SJSA1 (cell line): ENCODE data around the gene EPHX1. TPM values are rescaled to one million over a fixed set of nuclear protein-coding genes. Genes with fewer than 3 reads are reported as not detected.
A peak's percentile ranks its signal among the peaks of the same experiment; 100 is the strongest.

Experiments used
- DNase-seq, 2 experiments: peaks; one replicate each; pipeline ENCODE4 v3.0.0-alpha.2; 2015 to 2020; ENCODE audit warnings: low spot score in 2 of 2, low read depth in 1 of 2
- H3K27ac ChIP-seq: fragments of 250-450 bp; sonication (Bioruptor Pico); 2 replicates; pipeline ENCODE4 v1.5.1; 2020; ENCODE audit warnings: mild to moderate bottlenecking, moderate library complexity
- H3K27me3 ChIP-seq: fragments of 250-450 bp; sonication (Bioruptor Pico); replicated peaks from 2 replicates; pipeline ENCODE4 v1.5.1; 2020; ENCODE audit warnings: mild to moderate bottlenecking, moderate library complexity
- H3K36me3 ChIP-seq: fragments of 250-450 bp; sonication (Bioruptor Pico); 2 replicates; pipeline ENCODE4 v1.5.1; 2020; ENCODE audit warnings: mild to moderate bottlenecking
- H3K4me1 ChIP-seq: fragments of 250-450 bp; sonication (Bioruptor Pico); replicated peaks from 2 replicates; pipeline ENCODE4 v1.6.1; 2021; ENCODE audit warnings: mild to moderate bottlenecking
- H3K4me3 ChIP-seq: fragments of 250-450 bp; sonication (Bioruptor Pico); 2 replicates; pipeline ENCODE4 v1.5.1; 2020; ENCODE audit warnings: mild to moderate bottlenecking
- H3K9me3 ChIP-seq: fragments of 250-450 bp; sonication (Bioruptor Pico); replicated peaks from 2 replicates; pipeline ENCODE4 v1.5.1; 2020; ENCODE audit warnings: mild to moderate bottlenecking
- total RNA-seq: library from RNA; depleted of rRNA; stranded (reverse); fragments of >200 nt; shearing (Covaris generic); gene quantifications from 2 replicates; pipeline ENCODE4 v1.2.3, GENCODE V29; 2014

EPHX1 gene
- total RNA-seq, 1 experiment from 2014 or later = 29.0 TPM

GRCh38 chr1:225860107-225860506 lies 50.2 kb downstream of the EPHX1 start:
- Histone ChIP-seq H3K36me3 (peaks cover 65% of the 10 kb centered on the region), H3K9me3 (no peaks in the 10 kb centered on the region), H3K27ac (no peak overlapping the region), H3K27me3 (no peaks in the 10 kb centered on the region), H3K4me3 (no peak overlapping the region), H3K4me1 (peaks cover 4% of the 10 kb centered on the region; the same call in 1 of the 2 replicates)
- DNase-seq = no peak

DNA sequence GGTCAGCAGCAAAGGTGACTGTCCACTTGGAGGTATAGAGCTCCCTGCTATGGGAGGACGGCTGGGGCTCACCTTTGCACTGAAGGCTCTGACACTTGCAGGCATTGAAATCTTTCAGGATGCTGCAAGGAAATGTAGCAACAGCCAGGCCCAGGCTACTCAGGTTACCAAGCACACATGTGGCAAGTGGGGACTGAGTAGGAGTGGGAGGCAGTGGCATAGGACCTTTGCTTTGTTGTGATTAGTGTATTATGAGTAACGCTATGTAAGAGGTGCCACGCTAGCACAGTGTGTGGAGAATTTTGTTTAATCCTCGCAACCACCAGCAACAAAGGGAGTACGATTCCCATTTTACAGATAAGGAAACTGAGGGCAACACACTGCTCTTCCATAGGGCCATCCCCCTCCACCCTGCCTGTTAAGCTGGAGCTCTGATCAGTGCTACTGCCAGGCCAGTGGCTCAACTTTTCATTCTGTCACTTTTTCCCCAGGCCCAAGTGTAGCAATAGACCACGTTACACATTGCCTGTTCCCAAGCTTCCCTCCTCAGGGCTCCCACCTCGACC lies 51.0 kb downstream of the EPHX1 start:
- DNase-seq = no peak
- H3K4me3 ChIP-seq = no peak overlapping the region
- no peaks in the 10 kb centered on the region for H3K27me3 ChIP-seq
- H3K27ac ChIP-seq = no peak overlapping the region
- H3K4me1 ChIP-seq = peaks cover 9% of the 10 kb centered on the region
- H3K36me3 ChIP-seq = peaks cover 66% of the 10 kb centered on the region
- H3K9me3 ChIP-seq = no peaks in the 10 kb centered on the region

DNA sequence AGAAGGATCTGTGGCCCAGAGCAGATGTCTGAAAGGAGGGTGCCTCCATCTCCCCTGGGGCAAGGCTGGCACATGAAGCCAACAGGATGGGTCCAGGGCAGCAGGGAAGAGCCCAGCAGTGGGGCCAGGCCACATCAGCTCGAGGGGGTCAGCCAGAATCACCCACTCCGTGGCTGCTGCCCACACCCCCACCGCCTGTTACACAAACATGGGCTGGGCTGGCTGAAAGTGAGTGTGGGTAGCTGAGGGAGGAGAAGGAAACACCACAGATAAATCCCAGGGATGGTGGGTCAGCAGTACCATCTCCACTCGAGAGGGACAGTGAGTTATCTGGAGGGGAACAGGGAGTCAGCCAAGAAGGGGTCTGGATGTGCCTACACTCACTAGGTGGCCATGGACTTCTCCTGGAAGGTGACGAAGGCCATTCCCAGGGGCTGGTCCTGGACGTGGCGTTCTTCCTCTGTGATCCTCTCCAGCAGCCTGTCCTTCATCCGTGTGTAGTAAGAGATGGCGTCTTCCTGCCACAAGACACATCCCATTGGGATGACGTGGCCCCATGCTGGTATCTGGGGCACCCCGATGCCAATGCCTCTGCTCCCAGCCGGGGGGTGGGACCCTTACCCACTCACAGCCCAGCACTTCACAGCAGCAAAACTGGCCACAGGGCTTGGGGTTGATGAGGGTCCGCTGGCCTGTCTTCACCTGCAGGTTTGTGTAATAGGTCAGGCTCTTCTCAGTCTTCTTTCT lies 52.1 kb downstream of the EPHX1 start:
- Histone ChIP-seq H3K36me3 (peaks cover 69% of the 10 kb centered on the region), H3K27ac (no peak overlapping the region), H3K9me3 (no peaks in the 10 kb centered on the region), H3K27me3 (no peaks in the 10 kb centered on the region), H3K4me3 (no peak overlapping the region), H3K4me1 (peaks cover 15% of the 10 kb centered on the region)
- no peak for DNase-seq

GRCh38 chr1:225862581-225862950 lies 52.6 kb downstream of the EPHX1 start:
- Histone ChIP-seq H3K9me3 (no peaks in the 10 kb centered on the region), H3K27me3 (no peaks in the 10 kb centered on the region), H3K4me1 (peaks cover 15% of the 10 kb centered on the region), H3K4me3 (no peak overlapping the region), H3K27ac (no peak overlapping the region), H3K36me3 (peaks cover 74% of the 10 kb centered on the region)
- no peak for DNase-seq

GRCh38 chr1:225863167-225863566 lies 53.2 kb downstream of the EPHX1 start:
- no peak for DNase-seq
- Histone ChIP-seq H3K4me1 (peaks cover 15% of the 10 kb centered on the region), H3K4me3 (no peak overlapping the region), H3K9me3 (no peaks in the 10 kb centered on the region), H3K27ac (no peak overlapping the region), H3K36me3 (peaks cover 75% of the 10 kb centered on the region), H3K27me3 (no peaks in the 10 kb centered on the region)

DNA sequence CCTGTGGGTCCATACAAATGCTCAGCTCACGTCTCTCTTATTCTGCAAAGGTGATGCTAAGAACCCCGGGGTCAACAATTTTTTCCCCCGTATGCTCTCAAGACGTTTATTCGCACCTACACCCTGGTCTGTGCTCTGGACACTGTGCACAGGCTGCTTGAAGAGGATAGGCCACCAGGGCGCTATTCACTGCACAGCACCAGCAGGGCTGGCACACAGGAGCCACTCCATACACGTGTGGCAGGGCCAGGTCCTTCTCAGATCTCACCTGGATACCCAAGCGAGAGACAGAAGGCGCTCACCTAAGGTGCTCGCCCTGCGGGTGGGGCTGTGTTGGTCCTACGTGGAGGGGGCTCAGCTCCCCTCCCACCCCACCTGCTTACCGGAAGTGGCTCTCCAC lies 55.6 kb downstream of the EPHX1 start:
- Histone ChIP-seq H3K9me3 (no peaks in the 10 kb centered on the region), H3K4me3 (no peak overlapping the region), H3K4me1 (peaks cover 15% of the 10 kb centered on the region), H3K36me3 (peaks cover 68% of the 10 kb centered on the region), H3K27me3 (no peaks in the 10 kb centered on the region), H3K27ac (no peak overlapping the region)
- DNase-seq = no peak

GRCh38 chr1:225866061-225866837 lies 56.3 kb downstream of the EPHX1 start:
- no peak overlapping the region for H3K27ac ChIP-seq
- peak; percentile 35 to 63 for DNase-seq
- no peaks in the 10 kb centered on the region for H3K9me3 ChIP-seq
- H3K27me3 ChIP-seq = no peaks in the 10 kb centered on the region
- H3K4me1 ChIP-seq = peaks cover 15% of the 10 kb centered on the region
- H3K36me3 ChIP-seq = peaks cover 68% of the 10 kb centered on the region
- no peak overlapping the region for H3K4me3 ChIP-seq

DNA sequence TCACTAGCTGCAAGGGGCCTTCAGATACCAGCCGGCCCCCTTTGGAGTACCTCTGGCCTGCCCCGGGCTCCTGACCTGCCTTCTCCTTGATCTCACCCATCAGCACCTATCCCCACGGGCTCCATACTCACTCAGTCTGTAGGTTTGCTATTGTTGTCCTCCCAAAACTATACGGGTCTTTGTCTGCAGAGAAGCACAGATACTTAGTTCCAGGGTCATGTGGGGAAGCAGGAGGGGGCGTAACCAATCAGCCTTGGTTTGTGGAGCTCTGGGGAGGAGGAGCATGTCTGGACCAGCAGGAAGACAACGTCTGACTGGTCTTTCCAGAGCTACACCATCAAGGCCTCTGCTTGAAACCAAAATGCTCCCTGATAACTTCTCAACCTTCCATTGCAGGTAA lies 57.1 kb downstream of the EPHX1 start:
- Histone ChIP-seq H3K27me3 (no peaks in the 10 kb centered on the region), H3K4me1 (peaks cover 15% of the 10 kb centered on the region), H3K9me3 (no peaks in the 10 kb centered on the region), H3K4me3 (no peak overlapping the region), H3K27ac (no peak overlapping the region), H3K36me3 (peaks cover 67% of the 10 kb centered on the region)
- DNase-seq = no peak

DNA sequence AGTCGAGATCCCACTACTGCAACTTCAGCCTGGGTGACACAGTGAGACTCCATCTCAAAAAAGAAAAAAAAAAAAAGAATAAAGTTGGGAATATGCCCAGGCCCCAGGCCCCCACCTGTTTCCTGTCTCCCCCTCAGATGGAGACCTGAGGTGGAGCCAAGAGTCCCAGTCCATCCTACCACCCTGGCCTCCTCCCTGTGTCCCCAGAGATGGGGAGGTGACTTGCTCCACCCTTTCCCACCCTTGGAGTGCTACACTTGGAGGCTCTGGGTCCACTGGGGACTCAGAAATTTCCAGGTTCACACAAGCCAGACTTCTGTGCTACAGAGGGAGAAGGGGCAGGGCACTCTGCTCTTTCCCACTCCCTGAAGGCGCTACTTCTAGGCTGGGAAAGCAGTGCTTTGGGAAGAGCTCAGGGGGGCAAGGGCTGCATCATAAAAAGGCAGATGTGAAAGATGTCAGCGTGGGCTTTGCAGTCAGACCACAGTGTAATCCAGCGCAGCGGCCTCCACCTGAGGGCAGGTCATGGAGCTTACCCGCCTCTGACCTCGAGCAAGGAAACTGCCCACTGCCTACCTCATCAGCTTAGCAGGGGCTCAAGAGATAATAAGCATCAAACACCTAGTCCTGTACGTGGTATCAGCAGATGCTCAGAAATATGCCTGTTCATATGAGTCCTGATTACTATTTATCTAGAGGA lies 58.9 kb downstream of the EPHX1 start:
- no peaks in the 10 kb centered on the region for H3K9me3 ChIP-seq
- peaks cover 61% of the 10 kb centered on the region for H3K36me3 ChIP-seq
- DNase-seq = no peak
- H3K27me3 ChIP-seq = no peaks in the 10 kb centered on the region
- H3K4me3 ChIP-seq = no peak overlapping the region
- H3K27ac ChIP-seq = no peak overlapping the region
- H3K4me1 ChIP-seq = peaks cover 15% of the 10 kb centered on the region

- DNase-seq = no peak
- Histone ChIP-seq H3K27ac (no peak overlapping the region), H3K9me3 (no peaks in the 10 kb centered on the region), H3K4me3 (no peak overlapping the region), H3K36me3 (peaks cover 69% of the 10 kb centered on the region), H3K27me3 (no peaks in the 10 kb centered on the region), H3K4me1 (peaks cover 6% of the 10 kb centered on the region)
These were observed 61.0 kb downstream of the EPHX1 start for GRCh38 chr1:225870911-225871310.

GRCh38 chr1:225871359-225872074 lies 61.6 kb downstream of the EPHX1 start:
- DNase-seq = no peak
- Histone ChIP-seq H3K4me1 (peaks cover under 1% of the 10 kb centered on the region), H3K27me3 (no peaks in the 10 kb centered on the region), H3K36me3 (peaks cover 73% of the 10 kb centered on the region), H3K4me3 (no peak overlapping the region), H3K27ac (no peak overlapping the region), H3K9me3 (no peaks in the 10 kb centered on the region)

DNA sequence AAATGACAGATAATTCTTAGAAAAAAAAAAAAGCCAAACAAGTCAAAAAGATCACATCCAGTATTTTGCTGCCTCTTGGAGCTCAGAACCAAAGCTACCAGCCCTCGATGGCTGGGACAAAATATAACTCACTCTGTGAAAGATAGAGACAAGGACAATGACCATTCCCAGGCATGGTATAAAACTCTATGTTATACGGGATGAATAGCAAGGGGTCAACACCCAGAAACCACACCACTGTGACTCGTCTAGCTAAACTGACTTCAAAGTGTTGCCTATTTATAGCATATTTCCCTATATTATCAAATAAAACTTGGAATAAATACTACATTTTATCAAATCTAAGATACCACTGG lies 62.1 kb downstream of the EPHX1 start:
- DNase-seq = no peak
- H3K36me3 ChIP-seq = peaks cover 73% of the 10 kb centered on the region
- no peak overlapping the region for H3K4me3 ChIP-seq
- no peaks in the 10 kb centered on the region for H3K9me3 ChIP-seq
- no peaks in the 10 kb centered on the region for H3K27me3 ChIP-seq
- no peaks in the 10 kb centered on the region for H3K4me1 ChIP-seq
- H3K27ac ChIP-seq = no peak overlapping the region

DNA sequence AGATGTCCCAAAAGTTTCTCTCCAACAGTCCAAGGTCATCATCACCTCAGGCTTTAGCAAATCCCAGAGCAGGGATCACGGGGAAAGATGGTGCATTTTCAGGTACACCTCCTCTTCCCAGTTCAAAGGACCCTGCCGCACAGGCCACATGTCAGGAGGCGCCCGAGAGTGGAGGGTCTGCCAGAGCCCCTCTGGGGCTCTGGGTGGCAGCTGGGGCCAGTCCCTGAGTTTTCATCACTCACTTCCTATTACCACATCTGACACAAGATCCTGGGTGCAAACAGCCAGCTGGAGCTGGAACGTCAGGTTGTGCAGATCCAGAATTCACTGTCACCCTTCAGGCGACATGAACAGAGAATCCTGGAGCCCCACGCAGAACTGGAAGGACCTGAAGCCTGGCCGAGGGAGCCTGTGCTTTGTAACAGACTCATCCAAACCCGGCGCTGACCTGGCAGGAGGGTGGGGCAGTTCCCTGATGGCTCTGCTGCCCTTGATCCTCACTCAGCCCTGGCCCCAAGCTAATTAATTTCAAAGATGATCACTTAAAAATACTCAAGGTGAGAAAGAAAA lies 63.4 kb downstream of the EPHX1 start:
- DNase-seq = no peak
- Histone ChIP-seq H3K27ac (no peak overlapping the region), H3K36me3 (peaks cover 75% of the 10 kb centered on the region), H3K4me3 (no peak overlapping the region), H3K27me3 (no peaks in the 10 kb centered on the region), H3K4me1 (peaks cover 6% of the 10 kb centered on the region), H3K9me3 (no peaks in the 10 kb centered on the region)
